Upper lobe of left lung (tissue), 6 donors: ENCODE results near the gene CMSS1. TPM values are rescaled to one million over a fixed set of nuclear protein-coding genes. Genes with fewer than 3 reads are reported as not detected.

ENCODE experiments used
- ATAC-seq, 2 donors: fragments of 200-7000 bp; cut with Tn5 transposase; one replicate each; pipeline ENCODE4 v1.9.1; 2022; ENCODE audit warnings: mild to moderate bottlenecking in 2 of 2, moderate library complexity in 2 of 2; ENCODE audit not compliant: low FRiP score in 2 of 2
- DNase-seq, 2 donors: peaks; one replicate each; pipeline ENCODE4 v3.0.0-alpha.2; 2019 to 2020
- H3K27ac ChIP-seq, 4 donors: fragments of 200-600 bp; sonication (generic); one replicate each; pipeline ENCODE4 v1.5.1; 2016 to 2019
- H3K27me3 ChIP-seq, 4 donors: fragments of 200-600 bp; sonication (generic); one replicate each; pipeline ENCODE4 v1.5.1; 2017 to 2019
- H3K36me3 ChIP-seq, 4 donors: fragments of 200-600 bp; sonication (generic); one replicate each; pipeline ENCODE4 v1.5.1; 2016 to 2019
- H3K4me1 ChIP-seq, 4 donors: fragments of 200-600 bp; sonication (generic); one replicate each; pipeline ENCODE4 v1.5.1; 2018 to 2019
- H3K4me3 ChIP-seq, 4 donors: fragments of 200-600 bp; sonication (generic); one replicate each; pipeline ENCODE4 v1.5.1; 2017 to 2019; ENCODE audit warnings: mild to moderate bottlenecking in 2 of 4, moderate library complexity in 1 of 4
- H3K9me3 ChIP-seq, 4 donors: fragments of 200-600 bp; sonication (generic); one replicate each; pipeline ENCODE4 v1.5.1; 2018 to 2019
- EP300 ChIP-seq, 4 donors: sonication (generic); formaldehyde crosslinking; IDR thresholded peaks; one replicate each; pipeline ENCODE4 v1.5.1; 2017; ENCODE audit warnings: antibody characterized with exemption in 4 of 4, control low read depth in 2 of 4
- POLR2A ChIP-seq, 4 donors: fragments of 450-650 bp; IDR thresholded peaks; one replicate each; pipeline ENCODE4 v1.5.1; 2016 to 2017; ENCODE audit warnings: antibody characterized with exemption in 4 of 4, mild to moderate bottlenecking in 2 of 4
- POLR2AphosphoS5 ChIP-seq, 2 donors: sonication (generic); formaldehyde crosslinking; IDR thresholded peaks; one replicate each; pipeline ENCODE4 v1.5.1; 2017; ENCODE audit warnings: antibody characterized with exemption in 2 of 2
- WGBS, 2 donors: methylation state at CpG; one replicate each; pipeline ENCODE4 v1.1.5; 2017 to 2018; 5-methylcytosine and 5-hydroxymethylcytosine counted together
- total RNA-seq, 6 donors: library from RNA; depleted of rRNA in 4 of 6; stranded (reverse); fragments of >200 nt in 4 of 6; gene quantifications; one replicate each; pipeline versions ENCODE4 v1.1.0 to v1.2.1, GENCODE V29; 2016 to 2021
- TF ChIP-seq, protein P1 (sequence below), 6 experiments: fragments of 450-650 bp in 4 of 6; fragments of 200-600 bp in 2 of 6; sonication (generic) in 2 of 6; IDR thresholded peaks; one replicate each; pipeline ENCODE4 v1.5.1; 2016 to 2019; ENCODE audit warnings: antibody characterized with exemption in 6 of 6
- donor health status: DM: no; HTN: no; CAD: no; lungs with moderate emphysema.
- donor health status: DM: no; HTN: yes; CAD: no; lungs with severe emphysema.

CMSS1 gene
- total RNA-seq, 6 donors from 2014 or later = 4.0 to 21.1 (median 12.0) TPM

GRCh38 chr3:99772671-99773070, 45.0 kb upstream of the CMSS1 start:
- ATAC-seq (no peak), DNase-seq (no peak)
- Histone ChIP-seq H3K4me3 (no peak overlapping the region), H3K27me3 (no peaks in the 10 kb centered on the region), H3K27ac (no peak overlapping the region), H3K4me1 (no peaks in the 10 kb centered on the region), H3K36me3 (no peaks in the 10 kb centered on the region), H3K9me3 (no peaks in the 10 kb centered on the region)
- WGBS, 2 donors = 81 to 93% methylated on average over 1 of the region's 1 CpG
- no peak for TF ChIP-seq POLR2A (IDR thresholded peaks at IDR 0.05)
- TF ChIP-seq, protein P1, sequence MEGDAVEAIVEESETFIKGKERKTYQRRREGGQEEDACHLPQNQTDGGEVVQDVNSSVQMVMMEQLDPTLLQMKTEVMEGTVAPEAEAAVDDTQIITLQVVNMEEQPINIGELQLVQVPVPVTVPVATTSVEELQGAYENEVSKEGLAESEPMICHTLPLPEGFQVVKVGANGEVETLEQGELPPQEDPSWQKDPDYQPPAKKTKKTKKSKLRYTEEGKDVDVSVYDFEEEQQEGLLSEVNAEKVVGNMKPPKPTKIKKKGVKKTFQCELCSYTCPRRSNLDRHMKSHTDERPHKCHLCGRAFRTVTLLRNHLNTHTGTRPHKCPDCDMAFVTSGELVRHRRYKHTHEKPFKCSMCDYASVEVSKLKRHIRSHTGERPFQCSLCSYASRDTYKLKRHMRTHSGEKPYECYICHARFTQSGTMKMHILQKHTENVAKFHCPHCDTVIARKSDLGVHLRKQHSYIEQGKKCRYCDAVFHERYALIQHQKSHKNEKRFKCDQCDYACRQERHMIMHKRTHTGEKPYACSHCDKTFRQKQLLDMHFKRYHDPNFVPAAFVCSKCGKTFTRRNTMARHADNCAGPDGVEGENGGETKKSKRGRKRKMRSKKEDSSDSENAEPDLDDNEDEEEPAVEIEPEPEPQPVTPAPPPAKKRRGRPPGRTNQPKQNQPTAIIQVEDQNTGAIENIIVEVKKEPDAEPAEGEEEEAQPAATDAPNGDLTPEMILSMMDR (IDR thresholded peaks at IDR 0.05) = no peak
- TF ChIP-seq EP300 (IDR thresholded peaks at IDR 0.05) = no peak

GRCh38 chr3:99774467-99774866, 43.2 kb upstream of the CMSS1 start:
- DNase-seq (no peak), ATAC-seq (peak in 1 of 2 donors; percentile 35)
- TF ChIP-seq, protein P1 (IDR thresholded peaks at IDR 0.05) = no peak
- TF ChIP-seq POLR2A (IDR thresholded peaks at IDR 0.05) (no peak), POLR2AphosphoS5 (IDR thresholded peaks at IDR 0.05) (no peak), EP300 (IDR thresholded peaks at IDR 0.05) (no peak)
- no peak overlapping the region for H3K4me3 ChIP-seq
- no peak overlapping the region for H3K27ac ChIP-seq
- H3K4me1 ChIP-seq = no peaks in the 10 kb centered on the region
- 71 to 73% methylated on average over 2 of the region's 2 CpGs for WGBS, 2 donors
- H3K36me3 ChIP-seq = no peaks in the 10 kb centered on the region
- no peaks in the 10 kb centered on the region for H3K9me3 ChIP-seq
- no peaks in the 10 kb centered on the region for H3K27me3 ChIP-seq

DNA sequence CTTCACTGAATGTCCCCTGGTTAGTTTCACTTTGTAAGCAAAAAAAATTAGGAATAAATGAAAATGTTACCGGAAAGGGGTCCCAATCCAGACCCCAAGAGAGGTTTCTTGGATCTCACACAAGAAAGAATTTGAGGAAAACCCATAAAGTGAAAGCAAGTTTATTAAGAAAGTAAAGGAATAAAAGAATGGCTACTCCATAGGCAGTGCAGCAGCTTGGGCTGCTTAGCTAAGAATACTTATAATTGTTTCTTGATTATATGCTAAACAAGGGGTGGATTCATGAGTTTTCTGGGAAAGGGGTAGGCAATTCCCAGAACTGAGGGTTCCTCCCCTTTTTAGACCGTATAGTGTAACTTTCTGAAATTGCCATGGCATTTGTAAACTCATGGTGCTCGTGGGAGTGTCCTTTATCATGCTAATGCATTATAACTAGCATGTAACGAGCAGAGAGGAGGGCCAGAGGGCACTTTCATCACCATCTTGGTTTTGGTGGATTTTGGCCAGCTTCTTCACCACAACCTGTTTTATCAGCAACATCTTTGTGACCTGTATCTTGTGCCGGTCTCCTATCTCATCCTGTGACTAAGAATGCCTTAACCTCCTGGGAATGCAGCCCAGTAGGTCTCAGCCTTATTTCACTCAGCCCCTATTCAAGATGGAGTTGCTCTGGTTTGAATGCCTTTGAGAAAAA, 41.0 kb upstream of the CMSS1 start:
- ATAC-seq = no peak
- Histone ChIP-seq H3K4me3 (no peak overlapping the region), H3K36me3 (no peaks in the 10 kb centered on the region), H3K4me1 (no peaks in the 10 kb centered on the region), H3K27ac (no peak overlapping the region), H3K27me3 (no peaks in the 10 kb centered on the region), H3K9me3 (no peaks in the 10 kb centered on the region)
- no peak for DNase-seq
- no peak for TF ChIP-seq POLR2AphosphoS5 (IDR thresholded peaks at IDR 0.05)
- TF ChIP-seq POLR2A (IDR thresholded peaks at IDR 0.05) = no peak
- TF ChIP-seq, protein P1 (IDR thresholded peaks at IDR 0.05) = no peak
- no peak for TF ChIP-seq EP300 (IDR thresholded peaks at IDR 0.05)
- WGBS, 2 donors = 77 to 82% methylated on average over 5 of the region's 5 CpGs

- Histone ChIP-seq H3K36me3 (no peaks in the 10 kb centered on the region), H3K4me3 (no peak overlapping the region), H3K4me1 (no peaks in the 10 kb centered on the region), H3K27me3 (no peaks in the 10 kb centered on the region), H3K9me3 (no peaks in the 10 kb centered on the region), H3K27ac (no peak overlapping the region)
- ATAC-seq (no peak), DNase-seq (no peak)
- WGBS, 2 donors = 84 to 91% methylated on average over 2 of the region's 2 CpGs
- TF ChIP-seq, protein P1 (IDR thresholded peaks at IDR 0.05) = no peak
- TF ChIP-seq POLR2AphosphoS5 (IDR thresholded peaks at IDR 0.05) (no peak), POLR2A (IDR thresholded peaks at IDR 0.05) (no peak), EP300 (IDR thresholded peaks at IDR 0.05) (no peak)
These were observed 40.5 kb upstream of the CMSS1 start for GRCh38 chr3:99777210-99777549.

DNA sequence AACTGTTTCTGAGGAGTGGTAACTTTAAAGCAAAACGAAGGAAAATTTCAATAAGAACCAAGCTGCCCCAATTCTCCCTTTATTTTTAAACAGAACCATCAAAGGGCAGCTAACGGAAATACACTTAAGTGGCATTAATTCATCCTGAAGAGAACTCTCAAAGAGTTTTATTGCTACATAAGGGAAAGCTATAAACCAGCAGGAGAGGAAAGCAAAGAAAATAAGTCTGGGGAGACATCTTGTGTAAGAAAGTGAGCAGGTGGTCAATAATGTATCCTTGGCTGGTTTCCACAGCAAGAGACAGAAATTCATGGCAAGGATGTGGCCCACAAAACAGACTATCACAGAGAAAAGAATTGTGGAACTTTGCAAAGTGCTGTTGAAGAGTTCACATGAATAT, 40.0 kb upstream of the CMSS1 start:
- WGBS, 2 donors = 59 to 67% methylated on average over 2 of the region's 2 CpGs
- no peaks in the 10 kb centered on the region for H3K27me3 ChIP-seq
- no peaks in the 10 kb centered on the region for H3K36me3 ChIP-seq
- H3K27ac ChIP-seq = no peak overlapping the region
- no peak for DNase-seq
- ATAC-seq = no peak
- no peaks in the 10 kb centered on the region for H3K9me3 ChIP-seq
- no peak overlapping the region for H3K4me3 ChIP-seq
- no peaks in the 10 kb centered on the region for H3K4me1 ChIP-seq
- TF ChIP-seq POLR2AphosphoS5 (IDR thresholded peaks at IDR 0.05) (no peak), EP300 (IDR thresholded peaks at IDR 0.05) (no peak), POLR2A (IDR thresholded peaks at IDR 0.05) (no peak)
- TF ChIP-seq, protein P1 (IDR thresholded peaks at IDR 0.05) = no peak
